Panc1 (cell line): Measurements from ENCODE around the gene RANBP1. TPM values are rescaled to one million over a fixed set of nuclear protein-coding genes. Genes with fewer than 3 reads are reported as not detected.

Source experiments
- ATAC-seq: fragments of 200-7000 bp; cut with Tn5 transposase; 2 replicates; pipeline ENCODE4 v1.9.1; 2020; ENCODE audit warnings: mild to moderate bottlenecking, moderate library complexity
- BruUV-seq: library from RNA; stranded (reverse); fragments of 400-500 nt; replicated peaks from 2 replicates; lab custom pipeline; 2021; lab: Mats Ljungman, UMichigan
- CTCF ChIA-PET: fragments of 300-600 bp; sonication (Branson Sonifier 250); formaldehyde crosslinking; loops from one replicate; lab custom pipeline; 2022; ENCODE audit warnings: antibody characterized with exemption; lab: Charles Lee
- POLR2A ChIA-PET: fragments of 300-600 bp; sonication (Branson Sonifier 250); formaldehyde crosslinking; loops from one replicate; lab custom pipeline; 2022; ENCODE audit warnings: antibody characterized with exemption; lab: Charles Lee
- DNase-seq: peaks from one replicate; pipeline ENCODE4 v3.0.0-alpha.2; 2010; ENCODE audit warnings: low read depth, low spot score
- H3K27ac ChIP-seq: 2 replicates; pipeline ENCODE4 v1.5.1; 2011; ENCODE audit warnings: mild to moderate bottlenecking, low read length, inconsistent platforms
- H3K27me3 ChIP-seq: fragments of 200-500 bp; sonication (Bioruptor generic); 2 replicates; pipeline ENCODE4 v1.6.0; 2014; ENCODE audit warnings: low read length, inconsistent platforms; ENCODE audit not compliant: control insufficient read depth, insufficient read depth
- H3K36me3 ChIP-seq: fragments of 200-500 bp; sonication (Bioruptor generic); 2 replicates; pipeline ENCODE4 v1.5.1; 2014; ENCODE audit warnings: inconsistent platforms, mild to moderate bottlenecking, low read length, moderate library complexity; ENCODE audit not compliant: control insufficient read depth, insufficient read depth
- H3K4me1 ChIP-seq: 2 replicates; pipeline ENCODE4 v1.5.1; 2011; ENCODE audit warnings: inconsistent platforms, mild to moderate bottlenecking, low read length, moderate library complexity; ENCODE audit not compliant: control insufficient read depth, insufficient read depth
- H3K4me3 ChIP-seq, 2 experiments: 2 replicates each; pipeline ENCODE4 v1.5.1; 2011 to 2012; ENCODE audit warnings: low read depth in 2 of 2, low read length in 2 of 2, mild to moderate bottlenecking in 2 of 2, inconsistent platforms in 1 of 2, moderate library complexity in 1 of 2
- H3K9me3 ChIP-seq: fragments of 200-500 bp; sonication (Bioruptor generic); 2 replicates; pipeline ENCODE4 v1.5.1; 2014; ENCODE audit warnings: low read depth, mild to moderate bottlenecking, inconsistent platforms, low read length, moderate library complexity; ENCODE audit not compliant: control insufficient read depth, insufficient read depth
- POLR2AphosphoS5 ChIP-seq: IDR thresholded peaks from 2 replicates; pipeline ENCODE4 v1.6.1; 2012; ENCODE audit warnings: mild to moderate bottlenecking, low read depth, low read length, moderate library complexity
- SIN3A ChIP-seq: IDR thresholded peaks from 2 replicates; pipeline ENCODE4 v1.6.1; 2012; ENCODE audit warnings: low read depth, mild to moderate bottlenecking, low read length, moderate library complexity, borderline replicate concordance; ENCODE audit not compliant: insufficient read depth
- TCF7L2 ChIP-seq: IDR thresholded peaks from 2 replicates; pipeline ENCODE4 v1.6.1; 2011; ENCODE audit warnings: mild to moderate bottlenecking, low read depth, low read length, inconsistent platforms
- in situ Hi-C: cut with HindIII; loops from 2 replicates; pipeline ENCODE4 v1.10.0; 2016; ENCODE audit warnings: low sequenced_read_pairs, low pct_unique_long_range_greater_than_20kb
- intact Hi-C: fragments of 100-400 bp; cut with micrococcal nuclease; formaldehyde crosslinking; loops from one replicate; pipeline ENCODE4 v1.10.0; 2022; ENCODE audit not compliant: unreplicated experiment
- total RNA-seq: library from RNA; stranded (reverse); gene quantifications from one replicate; pipeline ENCODE4 v1.2.1, GENCODE V29; 2021; ENCODE audit not compliant: unreplicated experiment
- TF ChIP-seq, protein P1 (sequence below), 2 experiments: IDR thresholded peaks; 2 replicates each; pipeline ENCODE4 v1.6.1; 2011 to 2012; ENCODE audit warnings: low read depth in 2 of 2, control low read depth in 1 of 2, low read length in 1 of 2, mild to moderate bottlenecking in 1 of 2, moderate library complexity in 1 of 2; ENCODE audit not compliant: insufficient read depth in 1 of 2
- TF ChIP-seq, protein P2 (sequence below): fragments of 450-650 bp; IDR thresholded peaks from 2 replicates; pipeline ENCODE4 v1.5.1; 2017; ENCODE audit warnings: mild to moderate bottlenecking

RANBP1 gene
- total RNA-seq, 1 experiment from 2014 or later: 232 TPM

DNA sequence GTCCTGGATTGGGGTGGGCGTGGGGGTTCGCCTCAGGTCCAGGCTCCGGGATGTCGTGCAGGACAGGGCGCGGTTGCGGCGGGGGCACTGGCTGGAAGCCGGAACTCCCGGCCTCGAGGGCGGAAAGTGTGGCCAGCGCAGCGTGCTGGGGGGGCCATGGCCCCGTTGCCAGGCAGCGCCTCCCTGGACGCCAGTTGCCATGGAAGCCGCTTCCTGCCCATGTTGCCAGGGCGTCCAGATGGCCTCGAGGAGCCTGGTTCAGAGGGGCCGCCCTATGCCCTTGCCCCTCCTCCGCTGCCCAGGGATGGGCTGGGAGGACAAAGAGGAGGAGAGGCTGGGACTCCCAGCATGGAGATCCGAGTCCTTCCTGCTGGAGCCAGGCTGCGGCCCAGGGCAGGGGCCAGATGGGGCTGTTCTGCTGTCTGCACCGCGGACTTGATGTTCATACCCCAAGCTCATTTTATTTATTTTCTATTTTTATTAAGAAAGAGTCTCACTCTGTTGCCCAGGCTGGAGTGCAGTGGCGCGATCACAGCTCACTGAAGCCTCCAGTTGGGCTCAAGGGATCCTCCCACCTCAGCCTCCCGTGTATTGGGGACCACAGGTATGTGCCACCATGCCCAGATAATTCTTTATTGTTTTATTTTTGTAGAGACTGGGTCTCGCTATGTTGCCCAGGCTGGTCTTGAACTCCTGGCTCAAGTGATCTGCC lies 39.6 kb downstream of the RANBP1 start:
- CTCF ChIA-PET: no interaction called here
- H3K4me3 ChIP-seq: peak overlapping the region in 1 of 2 experiments; percentile 25; a peak in 1 of 4 replicates
- intact Hi-C loops: loop anchor here (2.0 kb wide), 1 partner anchor 129 kb away; no protein-coding TSS in a partner anchor

DNA sequence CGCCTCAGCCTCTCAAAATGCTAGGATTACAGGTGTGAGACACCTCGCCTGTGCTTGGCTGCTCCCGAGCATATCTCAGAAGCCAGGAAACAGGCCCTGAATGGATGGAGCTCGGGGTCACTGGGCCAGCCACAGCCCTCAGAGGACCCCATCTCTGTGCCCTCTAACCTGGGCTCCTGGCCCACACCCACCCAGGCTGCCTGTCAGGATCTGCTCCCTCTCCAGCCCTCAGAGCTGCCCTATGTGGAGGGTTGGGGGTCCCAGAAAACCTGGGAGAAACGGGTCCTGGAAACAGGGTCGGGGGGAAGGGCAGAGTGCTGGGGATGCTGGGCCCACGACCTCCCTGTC lies 40.1 kb downstream of the RANBP1 start:
- in situ Hi-C loops (no loop called here), intact Hi-C loops (loop anchor here (2.0 kb wide), 1 partner anchor 129 kb away; no protein-coding TSS in a partner anchor)
- Histone ChIP-seq H3K4me3 (no peak overlapping the region), H3K4me1 (no peaks in the 10 kb centered on the region), H3K27me3 (no peaks in the 10 kb centered on the region), H3K9me3 (no peaks in the 10 kb centered on the region), H3K27ac (no peak overlapping the region), H3K36me3 (no peaks in the 10 kb centered on the region)
- ChIA-PET CTCF (no interaction called here), POLR2A (no interaction called here)
- no TSS peak for BruUV-seq
- no peak for ATAC-seq
- no peak for DNase-seq
- no peak for TF ChIP-seq SIN3A
- TF ChIP-seq, protein P1, sequence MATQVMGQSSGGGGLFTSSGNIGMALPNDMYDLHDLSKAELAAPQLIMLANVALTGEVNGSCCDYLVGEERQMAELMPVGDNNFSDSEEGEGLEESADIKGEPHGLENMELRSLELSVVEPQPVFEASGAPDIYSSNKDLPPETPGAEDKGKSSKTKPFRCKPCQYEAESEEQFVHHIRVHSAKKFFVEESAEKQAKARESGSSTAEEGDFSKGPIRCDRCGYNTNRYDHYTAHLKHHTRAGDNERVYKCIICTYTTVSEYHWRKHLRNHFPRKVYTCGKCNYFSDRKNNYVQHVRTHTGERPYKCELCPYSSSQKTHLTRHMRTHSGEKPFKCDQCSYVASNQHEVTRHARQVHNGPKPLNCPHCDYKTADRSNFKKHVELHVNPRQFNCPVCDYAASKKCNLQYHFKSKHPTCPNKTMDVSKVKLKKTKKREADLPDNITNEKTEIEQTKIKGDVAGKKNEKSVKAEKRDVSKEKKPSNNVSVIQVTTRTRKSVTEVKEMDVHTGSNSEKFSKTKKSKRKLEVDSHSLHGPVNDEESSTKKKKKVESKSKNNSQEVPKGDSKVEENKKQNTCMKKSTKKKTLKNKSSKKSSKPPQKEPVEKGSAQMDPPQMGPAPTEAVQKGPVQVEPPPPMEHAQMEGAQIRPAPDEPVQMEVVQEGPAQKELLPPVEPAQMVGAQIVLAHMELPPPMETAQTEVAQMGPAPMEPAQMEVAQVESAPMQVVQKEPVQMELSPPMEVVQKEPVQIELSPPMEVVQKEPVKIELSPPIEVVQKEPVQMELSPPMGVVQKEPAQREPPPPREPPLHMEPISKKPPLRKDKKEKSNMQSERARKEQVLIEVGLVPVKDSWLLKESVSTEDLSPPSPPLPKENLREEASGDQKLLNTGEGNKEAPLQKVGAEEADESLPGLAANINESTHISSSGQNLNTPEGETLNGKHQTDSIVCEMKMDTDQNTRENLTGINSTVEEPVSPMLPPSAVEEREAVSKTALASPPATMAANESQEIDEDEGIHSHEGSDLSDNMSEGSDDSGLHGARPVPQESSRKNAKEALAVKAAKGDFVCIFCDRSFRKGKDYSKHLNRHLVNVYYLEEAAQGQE (IDR thresholded peaks at IDR 0.05; ENCODE audit: insufficient read depth in 1 of 2, low read depth in 2 of 2, low read length in 1 of 2): no peak
- no peak for TF ChIP-seq POLR2AphosphoS5
- no peak for TF ChIP-seq TCF7L2
- TF ChIP-seq, protein P2, sequence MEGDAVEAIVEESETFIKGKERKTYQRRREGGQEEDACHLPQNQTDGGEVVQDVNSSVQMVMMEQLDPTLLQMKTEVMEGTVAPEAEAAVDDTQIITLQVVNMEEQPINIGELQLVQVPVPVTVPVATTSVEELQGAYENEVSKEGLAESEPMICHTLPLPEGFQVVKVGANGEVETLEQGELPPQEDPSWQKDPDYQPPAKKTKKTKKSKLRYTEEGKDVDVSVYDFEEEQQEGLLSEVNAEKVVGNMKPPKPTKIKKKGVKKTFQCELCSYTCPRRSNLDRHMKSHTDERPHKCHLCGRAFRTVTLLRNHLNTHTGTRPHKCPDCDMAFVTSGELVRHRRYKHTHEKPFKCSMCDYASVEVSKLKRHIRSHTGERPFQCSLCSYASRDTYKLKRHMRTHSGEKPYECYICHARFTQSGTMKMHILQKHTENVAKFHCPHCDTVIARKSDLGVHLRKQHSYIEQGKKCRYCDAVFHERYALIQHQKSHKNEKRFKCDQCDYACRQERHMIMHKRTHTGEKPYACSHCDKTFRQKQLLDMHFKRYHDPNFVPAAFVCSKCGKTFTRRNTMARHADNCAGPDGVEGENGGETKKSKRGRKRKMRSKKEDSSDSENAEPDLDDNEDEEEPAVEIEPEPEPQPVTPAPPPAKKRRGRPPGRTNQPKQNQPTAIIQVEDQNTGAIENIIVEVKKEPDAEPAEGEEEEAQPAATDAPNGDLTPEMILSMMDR: no peak

More for the DNA sequence above, 39.6 kb downstream of the RANBP1 start:
- POLR2A ChIA-PET: no interaction called here
- no peak overlapping the region for H3K27ac ChIP-seq
- ATAC-seq (no peak), DNase-seq (no peak)
- H3K27me3 ChIP-seq: no peaks in the 10 kb centered on the region
- BruUV-seq: no TSS peak
- no peaks in the 10 kb centered on the region for H3K9me3 ChIP-seq
- in situ Hi-C loops: no loop called here
- TF ChIP-seq SIN3A: no peak
- TF ChIP-seq, protein P2: no peak
- no peaks in the 10 kb centered on the region for H3K36me3 ChIP-seq
- H3K4me1 ChIP-seq: no peaks in the 10 kb centered on the region
